Thyroid gland (tissue), 4 donors: ENCODE results near the gene PDGFRB. TPM values are rescaled to one million over a fixed set of nuclear protein-coding genes. Genes with fewer than 3 reads are reported as not detected.
A peak's percentile ranks its signal among the peaks of the same experiment; 100 is the strongest.

Experiments used
- DNase-seq, 2 donors: peaks; one replicate each; pipeline ENCODE4 v3.0.0-alpha.2; 2019
- H3K27ac ChIP-seq, 3 donors: fragments of 200-600 bp; sonication (generic); 1 replicate in 2 of 3; 2 replicates in 1 of 3; pipeline ENCODE4 v1.5.1; 2016 to 2019; ENCODE audit warnings: mild to moderate bottlenecking in 1 of 3, moderate library complexity in 1 of 3
- H3K27me3 ChIP-seq: fragments of 200-600 bp; sonication (generic); one replicate; pipeline ENCODE4 v1.5.1; 2019
- H3K36me3 ChIP-seq, 2 donors: fragments of 200-600 bp; sonication (generic); one replicate each; pipeline ENCODE4 v1.5.1; 2016 to 2019
- H3K4me1 ChIP-seq, 2 donors: fragments of 200-600 bp; sonication (generic); one replicate each; pipeline ENCODE4 v1.5.1; 2017 to 2019
- H3K4me3 ChIP-seq, 3 donors: fragments of 200-600 bp; sonication (generic); replicated peaks in 1 of 3; 1 replicate in 2 of 3; 2 replicates in 1 of 3; pipeline ENCODE4 v1.5.1; 2016; ENCODE audit warnings: mild to moderate bottlenecking in 1 of 3
- H3K9me3 ChIP-seq: fragments of 200-600 bp; sonication (generic); one replicate; pipeline ENCODE4 v1.5.1; 2017
- CTCF ChIP-seq, 6 experiments: fragments of 200-600 bp in 3 of 6; fragments of 450-650 bp in 3 of 6; sonication (generic) in 3 of 6; IDR thresholded peaks; one replicate each; pipeline ENCODE4 v1.5.1; 2016 to 2019; ENCODE audit warnings: antibody characterized with exemption in 6 of 6, mild to moderate bottlenecking in 2 of 6, inconsistent platforms in 1 of 6, moderate library complexity in 1 of 6
- POLR2A ChIP-seq, 2 donors: fragments of 450-650 bp; IDR thresholded peaks; one replicate each; pipeline ENCODE4 v1.6.1; 2017; ENCODE audit warnings: antibody characterized with exemption in 2 of 2, mild to moderate bottlenecking in 2 of 2, moderate library complexity in 1 of 2
- WGBS, 2 donors: methylation state at CpG; one replicate each; pipeline ENCODE4 v1.1.5; 2017; 5-methylcytosine and 5-hydroxymethylcytosine counted together
- intact Hi-C: fragments of 100-400 bp; cut with DNase I; formaldehyde crosslinking; loops from one replicate; pipeline ENCODE4 v1.15.1; 2023
- total RNA-seq, 4 donors: library from RNA; depleted of rRNA; stranded (reverse); fragments of >200 nt; gene quantifications; one replicate each; pipeline ENCODE4 v1.2.3, GENCODE V29; 2016

The PDGFRB gene
- total RNA-seq, 4 donors from 2014 or later: 47.3 to 108 (median 84.8) TPM

GRCh38 chr5:150163547-150164059 is 8.0 kb upstream of the PDGFRB start:
- H3K9me3 ChIP-seq: no peaks in the 10 kb centered on the region
- peak; percentile 23 to 24 for DNase-seq
- no peaks in the 10 kb centered on the region for H3K36me3 ChIP-seq
- peak overlapping the region in 2 of 3 donors; percentile 38 to 49 for H3K27ac ChIP-seq
- H3K27me3 ChIP-seq: peaks cover 3% of the 10 kb centered on the region
- TF ChIP-seq CTCF (IDR thresholded peaks at IDR 0.05) (no peak), POLR2A (IDR thresholded peaks at IDR 0.05) (no peak)
- intact Hi-C loops: loop anchor here (2.0 kb wide), 1 partner anchor 53 kb away; no protein-coding TSS in a partner anchor
- H3K4me1 ChIP-seq: peaks cover 0 to 16% of the 10 kb centered on the region in 2 donors
- WGBS, 2 donors: 60 to 67% methylated on average over 13 of the region's 13 CpGs
- no peak overlapping the region for H3K4me3 ChIP-seq

GRCh38 chr5:150163035-150163434 is 7.4 kb upstream of the PDGFRB start:
- no peaks in the 10 kb centered on the region for H3K36me3 ChIP-seq
- 64 to 69% methylated on average over 3 of the region's 3 CpGs for WGBS, 2 donors
- peaks cover 0 to 16% of the 10 kb centered on the region in 2 donors for H3K4me1 ChIP-seq
- H3K9me3 ChIP-seq: no peaks in the 10 kb centered on the region
- peak overlapping the region in 2 of 3 donors; percentile 38 to 49 for H3K27ac ChIP-seq
- TF ChIP-seq POLR2A (IDR thresholded peaks at IDR 0.05) (no peak), CTCF (IDR thresholded peaks at IDR 0.05) (no peak)
- H3K27me3 ChIP-seq: peaks cover 3% of the 10 kb centered on the region
- DNase-seq: no peak
- no peak overlapping the region for H3K4me3 ChIP-seq
- intact Hi-C loops: loop anchor here (2.0 kb wide), 1 partner anchor 54 kb away; no protein-coding TSS in a partner anchor

GRCh38 chr5:150162142-150162513 is 6.5 kb upstream of the PDGFRB start:
- no peak for TF ChIP-seq CTCF (IDR thresholded peaks at IDR 0.05)
- TF ChIP-seq POLR2A (IDR thresholded peaks at IDR 0.05): no peak
- Histone ChIP-seq H3K36me3 (no peaks in the 10 kb centered on the region), H3K27ac (no peak overlapping the region), H3K4me1 (peaks cover 0 to 12% of the 10 kb centered on the region in 2 donors), H3K27me3 (no peaks in the 10 kb centered on the region), H3K9me3 (no peaks in the 10 kb centered on the region), H3K4me3 (no peak overlapping the region)
- intact Hi-C loops: loop anchor here (2.0 kb wide), 1 partner anchor 55 kb away; no protein-coding TSS in a partner anchor
- no peak for DNase-seq
- 87 to 92% methylated on average over 3 of the region's 3 CpGs for WGBS, 2 donors

- Histone ChIP-seq H3K36me3 (no peaks in the 10 kb centered on the region), H3K27me3 (no peaks in the 10 kb centered on the region), H3K4me3 (no peak overlapping the region), H3K27ac (peak overlapping the region in 1 of 3 donors; percentile 73), H3K4me1 (peaks cover 0 to 6% of the 10 kb centered on the region in 2 donors), H3K9me3 (no peaks in the 10 kb centered on the region)
- peak; percentile 66 to 74 for DNase-seq
- TF ChIP-seq CTCF (IDR thresholded peaks at IDR 0.05) (peak; percentile 75 to 96 (median 83)), POLR2A (IDR thresholded peaks at IDR 0.05) (no peak)
- WGBS, 2 donors: 32 to 34% methylated on average over 14 of the region's 14 CpGs
- intact Hi-C loops: loop anchor here (2.0 kb wide), 1 partner anchor 55 kb away; no protein-coding TSS in a partner anchor
Measured at GRCh38 chr5:150161242-150162141, 5.8 kb upstream of the PDGFRB start.
